Neural crest cell (in vitro differentiated cells): ENCODE data around the gene CXorf51A. TPM values are rescaled to one million over a fixed set of nuclear protein-coding genes. Genes with fewer than 3 reads are reported as not detected.
"Not testable (repeated sequence)": the region's sequence is repeated elsewhere in the genome, so short reads cannot be mapped to it uniquely, and the experiment has no call there.

Experiments used
- DNase-seq: peaks from one replicate; pipeline ENCODE4 v3.0.0; 2021; ENCODE audit warnings: low read depth, mixed read lengths, low spot score
- H3K27ac Mint-ChIP-seq: one replicate; pipeline ENCODE4 v1.8.0; 2021; ENCODE audit warnings: mild to moderate bottlenecking, mixed read lengths; ENCODE audit not compliant: unreplicated experiment
- H3K27me3 Mint-ChIP-seq: 2 replicates; pipeline ENCODE4 v1.8.0; 2021; ENCODE audit warnings: low read depth, mild to moderate bottlenecking, mixed read lengths
- H3K36me3 Mint-ChIP-seq: 2 replicates; pipeline ENCODE4 v1.8.0; 2021; ENCODE audit warnings: low read depth, mild to moderate bottlenecking, mixed read lengths
- H3K4me1 Mint-ChIP-seq: 2 replicates; pipeline ENCODE4 v1.8.0; 2021; ENCODE audit warnings: mixed read lengths
- H3K4me3 Mint-ChIP-seq: one replicate; pipeline ENCODE4 v1.8.0; 2021; ENCODE audit warnings: mild to moderate bottlenecking, mixed read lengths
- H3K9me3 Mint-ChIP-seq: 2 replicates; pipeline ENCODE4 v1.8.0; 2021; ENCODE audit warnings: mixed read lengths
- long read RNA-seq: library from polyadenylated mRNA; unstranded; transcript quantifications from one replicate; pipeline ENCODE4 v2.0.0, GENCODE V29; 2020
- total RNA-seq: library from RNA; stranded (reverse); gene quantifications from 2 replicates; pipeline ENCODE4 v1.2.1, GENCODE V29; 2021
- TF ChIP-seq, protein P1 (sequence below): fragments of 200-600 bp; sonication (generic); conservative IDR thresholded peaks from 2 replicates; pipeline ENCODE4 v1.5.0; 2021; ENCODE audit warnings: antibody characterized with exemption, mild to moderate bottlenecking

The CXorf51A gene
- total RNA-seq: not detected in 2 replicates
- long read RNA-seq: 0 reads

DNA sequence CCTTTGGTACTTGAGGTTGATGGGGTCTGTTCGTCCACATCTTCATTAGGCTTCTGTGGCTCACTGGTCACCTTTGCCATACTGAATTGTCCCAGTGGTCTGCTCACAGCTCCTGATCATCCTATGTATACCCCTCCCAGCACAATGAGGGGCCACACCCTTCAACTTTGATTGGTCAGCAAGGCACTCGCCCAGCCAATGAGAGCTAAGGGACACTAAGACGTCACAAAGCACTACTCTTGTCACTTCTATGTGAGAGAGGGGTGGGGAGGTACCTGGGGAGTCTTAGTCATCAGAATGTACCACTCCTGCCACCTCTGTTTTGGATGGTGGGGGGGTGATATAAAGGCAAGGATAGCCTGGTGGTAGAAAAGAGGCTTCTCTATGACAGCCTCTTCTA, at the start of gene CXorf51A:
TSS of gene CXorf51A (minus strand) at position 101 of the 400 bp plus-strand sequence. CDS start at position 80, 21 bp downstream.
- not testable (repeated sequence) for H3K4me1 Mint-ChIP-seq, H3K27me3 Mint-ChIP-seq, DNase-seq, H3K9me3 Mint-ChIP-seq, H3K27ac Mint-ChIP-seq, H3K4me3 Mint-ChIP-seq, H3K36me3 Mint-ChIP-seq

DNA sequence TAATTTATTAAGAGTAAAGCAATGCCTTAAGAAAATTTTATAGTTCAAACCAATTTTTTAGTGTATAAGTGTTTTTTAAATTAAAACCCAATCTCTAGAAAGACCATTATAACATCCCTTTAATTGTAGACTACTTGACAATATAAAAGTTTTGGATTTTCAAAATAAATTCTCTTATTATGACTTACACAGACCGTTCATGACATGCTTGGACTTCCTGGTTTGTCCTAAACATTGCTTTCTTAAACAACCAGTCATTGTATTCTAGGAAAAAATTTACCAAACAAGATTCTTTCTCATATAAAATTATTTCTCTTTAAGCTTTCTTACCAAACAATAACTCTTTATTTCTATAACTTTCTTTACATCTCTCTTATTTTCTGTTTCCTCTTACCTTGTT, 49.0 kb upstream of the CXorf51A start:
- H3K36me3 Mint-ChIP-seq: peaks cover 6% of the 10 kb centered on the region
- peaks cover 4% of the 10 kb centered on the region for H3K9me3 Mint-ChIP-seq

DNA sequence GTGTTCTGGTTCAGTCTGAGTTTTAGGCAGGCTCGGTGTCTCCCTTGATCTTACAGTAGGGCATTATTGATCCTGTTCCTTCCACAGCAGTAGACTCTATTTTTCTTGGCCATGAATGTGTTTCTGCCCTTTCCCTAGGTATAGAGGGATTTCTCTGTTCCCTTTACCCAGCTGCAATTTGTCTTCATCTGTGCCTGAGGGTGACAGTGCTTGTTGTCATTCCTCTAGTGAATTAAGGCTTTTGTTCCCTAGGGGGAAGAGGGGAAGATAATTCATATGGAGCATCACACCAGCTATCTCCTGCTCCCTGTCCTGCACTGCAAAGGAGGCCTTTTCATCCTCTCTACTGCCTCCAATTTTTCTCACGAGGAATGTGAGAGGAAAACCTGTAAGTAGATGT, 39.7 kb upstream of the CXorf51A start:
- DNase-seq: no peak
- H3K4me1 Mint-ChIP-seq: no peaks in the 10 kb centered on the region
- TF ChIP-seq, protein P1, sequence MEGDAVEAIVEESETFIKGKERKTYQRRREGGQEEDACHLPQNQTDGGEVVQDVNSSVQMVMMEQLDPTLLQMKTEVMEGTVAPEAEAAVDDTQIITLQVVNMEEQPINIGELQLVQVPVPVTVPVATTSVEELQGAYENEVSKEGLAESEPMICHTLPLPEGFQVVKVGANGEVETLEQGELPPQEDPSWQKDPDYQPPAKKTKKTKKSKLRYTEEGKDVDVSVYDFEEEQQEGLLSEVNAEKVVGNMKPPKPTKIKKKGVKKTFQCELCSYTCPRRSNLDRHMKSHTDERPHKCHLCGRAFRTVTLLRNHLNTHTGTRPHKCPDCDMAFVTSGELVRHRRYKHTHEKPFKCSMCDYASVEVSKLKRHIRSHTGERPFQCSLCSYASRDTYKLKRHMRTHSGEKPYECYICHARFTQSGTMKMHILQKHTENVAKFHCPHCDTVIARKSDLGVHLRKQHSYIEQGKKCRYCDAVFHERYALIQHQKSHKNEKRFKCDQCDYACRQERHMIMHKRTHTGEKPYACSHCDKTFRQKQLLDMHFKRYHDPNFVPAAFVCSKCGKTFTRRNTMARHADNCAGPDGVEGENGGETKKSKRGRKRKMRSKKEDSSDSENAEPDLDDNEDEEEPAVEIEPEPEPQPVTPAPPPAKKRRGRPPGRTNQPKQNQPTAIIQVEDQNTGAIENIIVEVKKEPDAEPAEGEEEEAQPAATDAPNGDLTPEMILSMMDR: no peak
- H3K9me3 Mint-ChIP-seq: peaks cover 19% of the 10 kb centered on the region
- H3K27ac Mint-ChIP-seq: no peak overlapping the region
- no peaks in the 10 kb centered on the region for H3K27me3 Mint-ChIP-seq
- H3K36me3 Mint-ChIP-seq: peaks cover 2% of the 10 kb centered on the region
- H3K4me3 Mint-ChIP-seq: no peak overlapping the region

More for the DNA sequence above, 49.0 kb upstream of the CXorf51A start:
- no peak for DNase-seq
- TF ChIP-seq, protein P1: no peak
- H3K27ac Mint-ChIP-seq: no peak overlapping the region
- H3K4me1 Mint-ChIP-seq: no peaks in the 10 kb centered on the region
- no peaks in the 10 kb centered on the region for H3K27me3 Mint-ChIP-seq
- no peak overlapping the region for H3K4me3 Mint-ChIP-seq

DNA sequence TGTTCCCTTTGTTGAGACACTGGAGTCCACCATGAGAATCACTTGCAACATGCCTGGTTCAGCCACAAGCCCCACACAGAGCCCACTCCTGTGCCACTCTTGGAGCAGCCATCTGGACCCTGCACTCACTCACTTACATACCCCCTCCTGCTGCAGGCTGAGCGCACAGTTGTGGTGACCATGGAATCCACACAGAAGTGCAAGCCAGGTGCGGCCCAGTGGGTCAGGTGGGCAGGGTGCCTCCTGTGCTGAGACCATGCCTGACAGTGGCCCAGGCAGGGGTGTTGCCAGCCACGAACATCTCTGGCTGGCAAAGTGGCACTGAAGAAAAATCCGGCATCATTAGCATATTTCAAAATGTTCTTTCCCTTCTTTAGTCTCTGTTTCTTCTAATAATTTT, 17.4 kb upstream of the CXorf51A start:
- Mint-ChIP-seq H3K9me3 (peaks cover 10% of the 10 kb centered on the region), H3K36me3 (no peaks in the 10 kb centered on the region), H3K27ac (no peak overlapping the region), H3K4me3 (no peak overlapping the region), H3K27me3 (no peaks in the 10 kb centered on the region), H3K4me1 (no peaks in the 10 kb centered on the region)
- TF ChIP-seq, protein P1: no peak
- no peak for DNase-seq

DNA sequence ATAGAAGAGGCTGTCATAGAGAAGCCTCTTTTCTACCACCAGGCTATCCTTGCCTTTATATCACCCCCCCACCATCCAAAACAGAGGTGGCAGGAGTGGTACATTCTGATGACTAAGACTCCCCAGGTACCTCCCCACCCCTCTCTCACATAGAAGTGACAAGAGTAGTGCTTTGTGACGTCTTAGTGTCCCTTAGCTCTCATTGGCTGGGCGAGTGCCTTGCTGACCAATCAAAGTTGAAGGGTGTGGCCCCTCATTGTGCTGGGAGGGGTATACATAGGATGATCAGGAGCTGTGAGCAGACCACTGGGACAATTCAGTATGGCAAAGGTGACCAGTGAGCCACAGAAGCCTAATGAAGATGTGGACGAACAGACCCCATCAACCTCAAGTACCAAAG, 5.1 kb downstream of the CXorf51A start, which contains the start of gene CXorf51B:
TSS of gene CXorf51B (plus strand) at position 301 of the 400 bp plus-strand sequence. CDS start at position 322, 21 bp downstream.
- H3K27ac Mint-ChIP-seq, H3K9me3 Mint-ChIP-seq, H3K4me3 Mint-ChIP-seq, H3K36me3 Mint-ChIP-seq, H3K4me1 Mint-ChIP-seq, H3K27me3 Mint-ChIP-seq, DNase-seq: not testable (repeated sequence)

Other genes with a start within 250 kb of the CXorf51A start
- not detected in 2 replicates for gene CXorf51B, start 5.0 kb downstream of the CXorf51A start, total RNA-seq